HepG2 (cell line): Measurements from ENCODE around the gene TMBIM1. TPM values are rescaled to one million over a fixed set of nuclear protein-coding genes. Genes with fewer than 3 reads are reported as not detected.
A peak's percentile ranks its signal among the peaks of the same experiment; 100 is the strongest.

ENCODE experiments used
- BRCA1 ChIP-seq: sonication (generic); formaldehyde crosslinking; IDR thresholded peaks from 2 replicates; pipeline ENCODE4 v1.4.0; 2020; ENCODE audit warnings: missing genetic modification reagents
- CERS6 ChIP-seq: sonication (generic); formaldehyde crosslinking; IDR thresholded peaks from 2 replicates; pipeline ENCODE4 v1.5.0; 2020; ENCODE audit warnings: missing genetic modification reagents
- DZIP1 ChIP-seq: sonication (generic); formaldehyde crosslinking; IDR thresholded peaks from 2 replicates; pipeline ENCODE4 v1.5.0; 2020; ENCODE audit warnings: mild to moderate bottlenecking, missing genetic modification reagents
- FOSL2 ChIP-seq: sonication (generic); formaldehyde crosslinking; IDR thresholded peaks from 2 replicates; pipeline ENCODE4 v1.4.0; 2020; ENCODE audit warnings: missing genetic modification reagents
- HDAC2 ChIP-seq: sonication (generic); formaldehyde crosslinking; IDR thresholded peaks from 2 replicates; pipeline ENCODE4 v1.4.0; 2020; ENCODE audit warnings: missing genetic modification reagents
- MAFK ChIP-seq, 2 experiments: IDR thresholded peaks in 1 of 2; conservative IDR thresholded peaks in 1 of 2; 2 replicates each; pipeline ENCODE4 v1.6.1; 2011; ENCODE audit warnings: improper control_type of control experiment in 2 of 2, low read length in 2 of 2
- MYNN ChIP-seq: sonication (generic); formaldehyde crosslinking; IDR thresholded peaks from 2 replicates; pipeline ENCODE4 v1.4.0; 2020; ENCODE audit warnings: mild to moderate bottlenecking, low read depth, missing genetic modification reagents
- PHF5A ChIP-seq: IDR thresholded peaks from one replicate; pipeline ENCODE4 v1.6.1; 2018; ENCODE audit warnings: low read depth, missing genetic modification reagents; ENCODE audit not compliant: unreplicated experiment
- PHF8 ChIP-seq: sonication (generic); formaldehyde crosslinking; IDR thresholded peaks from 2 replicates; pipeline ENCODE4 v1.5.0; 2020; ENCODE audit warnings: missing genetic modification reagents
- RNF2 ChIP-seq: fragments of 450-650 bp; conservative IDR thresholded peaks from 2 replicates; pipeline ENCODE4 v1.6.1; 2016; ENCODE audit warnings: low read depth
- SALL1 ChIP-seq: sonication (generic); formaldehyde crosslinking; IDR thresholded peaks from 2 replicates; pipeline ENCODE4 v1.8.0; 2022; ENCODE audit warnings: mild to moderate bottlenecking, missing genetic modification reagents
- THAP9 ChIP-seq: sonication (generic); formaldehyde crosslinking; IDR thresholded peaks from 2 replicates; pipeline ENCODE4; 2020; ENCODE audit warnings: missing genetic modification reagents, mild to moderate bottlenecking, borderline replicate concordance
- USF2 ChIP-seq, 2 experiments: sonication (generic) in 1 of 2; formaldehyde crosslinking in 1 of 2; IDR thresholded peaks; 2 replicates each; pipeline versions ENCODE4 v1.5.1 to v1.6.1; 2011 to 2020; ENCODE audit warnings: borderline replicate concordance in 1 of 2, low read depth in 1 of 2, low read length in 1 of 2, mild to moderate bottlenecking in 1 of 2, missing genetic modification reagents in 1 of 2, moderate library complexity in 1 of 2
- YEATS2 ChIP-seq: sonication (generic); formaldehyde crosslinking; IDR thresholded peaks from 2 replicates; pipeline ENCODE4 v1.4.0; 2020; ENCODE audit warnings: missing genetic modification reagents, borderline replicate concordance
- ZBTB43 ChIP-seq: sonication (generic); formaldehyde crosslinking; conservative IDR thresholded peaks from 2 replicates; pipeline ENCODE4 v1.4.0; 2020; ENCODE audit warnings: missing genetic modification reagents
- ZNF335 ChIP-seq: sonication (generic); formaldehyde crosslinking; IDR thresholded peaks from 2 replicates; pipeline ENCODE4 v1.4.0; 2020; ENCODE audit warnings: missing genetic modification reagents
- polyA plus RNA-seq, 8 experiments: library from polyadenylated mRNA; depleted of rRNA in 3 of 8; stranded (reverse) in 7 of 8; unstranded in 1 of 8; fragments of >200 nt; fragmentation: Illumina TruSeq in 4 of 8; extraction: Trizol in 4 of 8; gene quantifications; 2 replicates each; pipeline versions ENCODE4 v1.2.1 to v1.2.3, GENCODE V29; 2011 to 2016; ENCODE audit warnings: low read depth in 4 of 8, missing spikeins in 1 of 8, mixed read lengths in 1 of 8; ENCODE audit not compliant: insufficient read depth in 1 of 8
- total RNA-seq, 5 experiments: library from RNA; depleted of rRNA; stranded (reverse); fragments of >200 nt; fragmentation: Illumina TruSeq; extraction: Trizol; gene quantifications; 2 replicates each; pipeline ENCODE4 v1.2.3, GENCODE V29; 2016; ENCODE audit warnings: low read depth in 1 of 5

The TMBIM1 gene
- total and polyA plus RNA-seq, 2 of the 13 experiments (the other 11 are each of a cell fraction or from before 2014, with no cell fraction given): 127 to 139 TPM

GRCh38 chr2:218301176-218301819 is 9.0 kb upstream of the TMBIM1 start (continued):
- peak; percentile 51; the same call in 1 of the 2 replicates for TF ChIP-seq ZBTB43
- no peak for TF ChIP-seq RNF2
- TF ChIP-seq CERS6 (CRISPR knock-in tag): no peak
- no peak for TF ChIP-seq DZIP1 (CRISPR knock-in tag)
- TF ChIP-seq THAP9 (CRISPR knock-in tag): no peak
- 0 out of 4 replicates have a peak, but pooled peaks have one; percentile 3 to 5 for TF ChIP-seq MAFK (conservative IDR thresholded peaks at IDR 0.05 in 1 of 2, IDR thresholded peaks at IDR 0.05 in 1 of 2; ENCODE audit: low read length in 2 of 2)
- TF ChIP-seq YEATS2 (CRISPR knock-in tag): peak; percentile 71; the same call in 1 of the 2 replicates
- TF ChIP-seq USF2 (IDR thresholded peaks at IDR 0.05; ENCODE audit: low read depth, low read length): no peak
- no peak; the same call in 1 of the 2 replicates for TF ChIP-seq USF2 (CRISPR knock-in tag; IDR thresholded peaks at IDR 0.05; ENCODE audit: borderline replicate concordance)
- TF ChIP-seq FOSL2 (CRISPR knock-in tag): peak; percentile 58
- peak; percentile 90 for TF ChIP-seq SALL1 (CRISPR knock-in tag)
- TF ChIP-seq PHF5A: no peak
- peak; percentile 59; the same call in 1 of the 2 replicates for TF ChIP-seq MYNN (CRISPR knock-in tag)
- TF ChIP-seq PHF8 (CRISPR knock-in tag): peak; percentile 40; the same call in 1 of the 2 replicates
- peak; percentile 53; the same call in 1 of the 2 replicates for TF ChIP-seq ZNF335
- peak; percentile 67; the same call in 1 of the 2 replicates for TF ChIP-seq HDAC2 (CRISPR knock-in tag)
- TF ChIP-seq BRCA1 (CRISPR knock-in tag): no peak
